Breast epithelium (tissue), 3 donors: ENCODE measurements around the gene CCDC170.

ENCODE experiments used
- POLR2A ChIP-seq: fragments of 450-650 bp; IDR thresholded peaks from one replicate; pipeline ENCODE4 v1.6.1; 2016; ENCODE audit warnings: antibody characterized with exemption, mild to moderate bottlenecking, moderate library complexity
- POLR2AphosphoS5 ChIP-seq, 3 donors: sonication (generic); formaldehyde crosslinking; IDR thresholded peaks; one replicate each; pipeline ENCODE4 v1.6.1; 2017; ENCODE audit warnings: antibody characterized with exemption in 3 of 3
- TF ChIP-seq, protein P1 (sequence below), 3 donors: fragments of 450-650 bp; IDR thresholded peaks; one replicate each; pipeline ENCODE4 v1.5.1; 2016 to 2017; ENCODE audit warnings: antibody characterized with exemption in 3 of 3, mild to moderate bottlenecking in 3 of 3, moderate library complexity in 3 of 3

DNA sequence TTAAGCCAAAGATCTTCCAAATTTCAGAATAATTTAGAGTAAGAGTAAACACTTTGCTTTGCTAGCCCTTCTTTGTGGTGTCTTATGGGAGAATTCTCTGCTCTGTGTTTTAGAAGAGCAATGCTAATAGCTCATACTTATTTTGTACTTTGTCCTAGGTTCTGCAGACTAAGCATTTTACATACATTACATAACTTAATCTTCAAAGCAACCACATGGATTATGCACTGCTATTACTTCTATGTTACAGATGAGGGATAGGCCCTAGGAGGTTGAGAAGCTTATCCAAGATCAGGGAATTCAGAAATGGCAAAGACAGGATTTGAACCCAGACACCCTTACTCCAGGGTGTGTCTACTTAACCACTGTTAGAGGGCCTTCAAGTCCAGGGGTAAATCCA lies 9.8 kb upstream of the CCDC170 start:
- TF ChIP-seq, protein P1, sequence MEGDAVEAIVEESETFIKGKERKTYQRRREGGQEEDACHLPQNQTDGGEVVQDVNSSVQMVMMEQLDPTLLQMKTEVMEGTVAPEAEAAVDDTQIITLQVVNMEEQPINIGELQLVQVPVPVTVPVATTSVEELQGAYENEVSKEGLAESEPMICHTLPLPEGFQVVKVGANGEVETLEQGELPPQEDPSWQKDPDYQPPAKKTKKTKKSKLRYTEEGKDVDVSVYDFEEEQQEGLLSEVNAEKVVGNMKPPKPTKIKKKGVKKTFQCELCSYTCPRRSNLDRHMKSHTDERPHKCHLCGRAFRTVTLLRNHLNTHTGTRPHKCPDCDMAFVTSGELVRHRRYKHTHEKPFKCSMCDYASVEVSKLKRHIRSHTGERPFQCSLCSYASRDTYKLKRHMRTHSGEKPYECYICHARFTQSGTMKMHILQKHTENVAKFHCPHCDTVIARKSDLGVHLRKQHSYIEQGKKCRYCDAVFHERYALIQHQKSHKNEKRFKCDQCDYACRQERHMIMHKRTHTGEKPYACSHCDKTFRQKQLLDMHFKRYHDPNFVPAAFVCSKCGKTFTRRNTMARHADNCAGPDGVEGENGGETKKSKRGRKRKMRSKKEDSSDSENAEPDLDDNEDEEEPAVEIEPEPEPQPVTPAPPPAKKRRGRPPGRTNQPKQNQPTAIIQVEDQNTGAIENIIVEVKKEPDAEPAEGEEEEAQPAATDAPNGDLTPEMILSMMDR (IDR thresholded peaks at IDR 0.05), result no peak
- no peak for TF ChIP-seq POLR2AphosphoS5 (IDR thresholded peaks at IDR 0.05)
- TF ChIP-seq POLR2A, result no peak
